ENCODE data around the gene TRRAP.

TRRAP gene

GRCh38 chr7:99030457-99030856, 152.1 kb downstream of the TRRAP start:
- peaks cover 7% of the 10 kb centered on the region for H3K36me3 ChIP-seq (replicated peaks; ENCODE audit: insufficient read depth, low read length)
- no peak overlapping the region for H3K27ac ChIP-seq (ENCODE audit: low read length)
- no peaks in the 10 kb centered on the region for H3K4me1 ChIP-seq (ENCODE audit: low read length)
- no peaks in the 10 kb centered on the region for H3F3A ChIP-seq (ENCODE audit: insufficient read depth, low read length)
- no peak for DNase-seq
- no peaks in the 10 kb centered on the region for H3K9me3 ChIP-seq (replicated peaks; ENCODE audit: insufficient read depth, low read length)
- no peaks in the 10 kb centered on the region for H3K79me2 ChIP-seq (ENCODE audit: low read length)
- H3K9ac ChIP-seq (ENCODE audit: low read length), result no peak overlapping the region
- TF ChIP-seq, protein P1, sequence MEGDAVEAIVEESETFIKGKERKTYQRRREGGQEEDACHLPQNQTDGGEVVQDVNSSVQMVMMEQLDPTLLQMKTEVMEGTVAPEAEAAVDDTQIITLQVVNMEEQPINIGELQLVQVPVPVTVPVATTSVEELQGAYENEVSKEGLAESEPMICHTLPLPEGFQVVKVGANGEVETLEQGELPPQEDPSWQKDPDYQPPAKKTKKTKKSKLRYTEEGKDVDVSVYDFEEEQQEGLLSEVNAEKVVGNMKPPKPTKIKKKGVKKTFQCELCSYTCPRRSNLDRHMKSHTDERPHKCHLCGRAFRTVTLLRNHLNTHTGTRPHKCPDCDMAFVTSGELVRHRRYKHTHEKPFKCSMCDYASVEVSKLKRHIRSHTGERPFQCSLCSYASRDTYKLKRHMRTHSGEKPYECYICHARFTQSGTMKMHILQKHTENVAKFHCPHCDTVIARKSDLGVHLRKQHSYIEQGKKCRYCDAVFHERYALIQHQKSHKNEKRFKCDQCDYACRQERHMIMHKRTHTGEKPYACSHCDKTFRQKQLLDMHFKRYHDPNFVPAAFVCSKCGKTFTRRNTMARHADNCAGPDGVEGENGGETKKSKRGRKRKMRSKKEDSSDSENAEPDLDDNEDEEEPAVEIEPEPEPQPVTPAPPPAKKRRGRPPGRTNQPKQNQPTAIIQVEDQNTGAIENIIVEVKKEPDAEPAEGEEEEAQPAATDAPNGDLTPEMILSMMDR (IDR thresholded peaks at IDR 0.05; ENCODE audit: low read length), result no peak
- TF ChIP-seq EZH2phosphoT487 (IDR thresholded peaks at IDR 0.05; ENCODE audit: low read length) (no peak), EZH2 (optimal IDR thresholded peaks at IDR 0.05; ENCODE audit: low read depth, low read length) (no peak)
- H3K9me2 ChIP-seq (replicated peaks; ENCODE audit: insufficient read depth, low read length), result no peaks in the 10 kb centered on the region
- H3K4me2 ChIP-seq (ENCODE audit: low read depth, low read length), result no peak overlapping the region
- H4K20me1 ChIP-seq (ENCODE audit: insufficient read depth, low read length), result no peaks in the 10 kb centered on the region
- no peaks in the 10 kb centered on the region for H3K27me3 ChIP-seq (replicated peaks; ENCODE audit: insufficient read depth, low read length)
- no peak overlapping the region for H3K4me3 ChIP-seq (ENCODE audit: low read length)
- no peak overlapping the region for H2AFZ ChIP-seq (ENCODE audit: low read length)

DNA sequence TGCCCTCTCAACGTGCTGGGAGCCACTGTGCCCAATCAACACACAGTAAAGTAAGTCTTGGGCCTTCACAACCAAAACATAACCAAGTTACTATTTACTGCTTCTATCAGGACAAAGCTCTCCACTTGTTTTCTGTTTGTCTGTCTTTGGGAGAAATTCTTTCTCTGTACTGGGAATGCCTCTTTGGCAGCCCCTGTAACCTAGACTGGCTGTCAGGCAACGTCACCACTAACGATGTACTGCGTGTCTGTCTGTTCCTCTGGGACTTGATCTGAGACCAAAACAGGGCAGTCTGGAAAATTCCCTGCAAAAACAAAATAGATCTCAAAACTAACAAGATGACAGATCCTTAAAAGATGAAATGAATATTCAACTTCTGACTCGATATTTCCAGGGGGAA, 152.6 kb downstream of the TRRAP start:
- H4K20me1 ChIP-seq (ENCODE audit: insufficient read depth, low read length), result no peaks in the 10 kb centered on the region
- no peak overlapping the region for H3K27ac ChIP-seq (ENCODE audit: low read length)
- H3K9me3 ChIP-seq (replicated peaks; ENCODE audit: insufficient read depth, low read length), result no peaks in the 10 kb centered on the region
- TF ChIP-seq EZH2phosphoT487 (IDR thresholded peaks at IDR 0.05; ENCODE audit: low read length), result no peak
- TF ChIP-seq, protein P1 (IDR thresholded peaks at IDR 0.05; ENCODE audit: low read length), result no peak
- no peak for TF ChIP-seq EZH2 (optimal IDR thresholded peaks at IDR 0.05; ENCODE audit: low read depth, low read length)
- H3K4me1 ChIP-seq (ENCODE audit: low read length), result no peaks in the 10 kb centered on the region
- no peaks in the 10 kb centered on the region for H3K9me2 ChIP-seq (replicated peaks; ENCODE audit: insufficient read depth, low read length)
- H2AFZ ChIP-seq (ENCODE audit: low read length), result no peak overlapping the region
- H3K27me3 ChIP-seq (replicated peaks; ENCODE audit: insufficient read depth, low read length), result no peaks in the 10 kb centered on the region
- no peak overlapping the region for H3K9ac ChIP-seq (ENCODE audit: low read length)
- H3K4me2 ChIP-seq (ENCODE audit: low read depth, low read length), result no peak overlapping the region
- no peak overlapping the region for H3K4me3 ChIP-seq (ENCODE audit: low read length)
- no peaks in the 10 kb centered on the region for H3F3A ChIP-seq (ENCODE audit: insufficient read depth, low read length)
- peaks cover 7% of the 10 kb centered on the region for H3K36me3 ChIP-seq (replicated peaks; ENCODE audit: insufficient read depth, low read length)
- no peaks in the 10 kb centered on the region for H3K79me2 ChIP-seq (ENCODE audit: low read length)
- no peak for DNase-seq

DNA sequence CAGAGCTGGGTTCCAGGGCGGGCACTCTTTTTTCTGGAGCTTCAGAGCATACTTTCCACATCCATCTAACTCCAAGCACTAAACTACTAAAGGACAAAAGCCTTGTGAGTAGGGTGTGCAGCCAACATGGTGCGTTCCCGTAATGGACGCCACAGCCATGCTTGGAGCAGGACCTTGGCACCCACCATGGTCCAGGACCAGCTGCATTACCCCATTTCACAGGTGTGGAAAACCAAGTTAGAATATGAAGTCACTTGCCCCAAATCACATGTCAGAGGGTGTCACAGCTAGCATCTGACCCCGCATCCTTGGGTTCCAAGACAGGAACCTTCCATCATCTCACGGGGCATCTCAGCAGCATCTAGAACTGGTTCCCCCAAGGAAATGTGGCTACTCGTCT, 153.2 kb downstream of the TRRAP start:
- Histone ChIP-seq H3K27ac (ENCODE audit: low read length) (no peak overlapping the region), H3K4me1 (ENCODE audit: low read length) (no peaks in the 10 kb centered on the region), H3K9ac (ENCODE audit: low read length) (no peak overlapping the region), H3K36me3 (replicated peaks; ENCODE audit: insufficient read depth, low read length) (peaks cover 7% of the 10 kb centered on the region), H3K4me3 (ENCODE audit: low read length) (no peak overlapping the region), H2AFZ (ENCODE audit: low read length) (no peak overlapping the region), H4K20me1 (ENCODE audit: insufficient read depth, low read length) (no peaks in the 10 kb centered on the region), H3K9me3 (replicated peaks; ENCODE audit: insufficient read depth, low read length) (no peaks in the 10 kb centered on the region), H3K9me2 (replicated peaks; ENCODE audit: insufficient read depth, low read length) (no peaks in the 10 kb centered on the region), H3K79me2 (ENCODE audit: low read length) (no peaks in the 10 kb centered on the region), H3K27me3 (replicated peaks; ENCODE audit: insufficient read depth, low read length) (no peaks in the 10 kb centered on the region), H3K4me2 (ENCODE audit: low read depth, low read length) (no peak overlapping the region), H3F3A (ENCODE audit: insufficient read depth, low read length) (no peaks in the 10 kb centered on the region)
- TF ChIP-seq EZH2phosphoT487 (IDR thresholded peaks at IDR 0.05; ENCODE audit: low read length), result no peak
- TF ChIP-seq EZH2 (optimal IDR thresholded peaks at IDR 0.05; ENCODE audit: low read depth, low read length), result no peak
- TF ChIP-seq, protein P1 (IDR thresholded peaks at IDR 0.05; ENCODE audit: low read length), result no peak
- no peak for DNase-seq

Data from MM.1S (cell line).